Panc1 (cell line): Measurements from ENCODE around the gene SH3BP4. TPM values are rescaled to one million over a fixed set of nuclear protein-coding genes. Genes with fewer than 3 reads are reported as not detected.

Source experiments
- ATAC-seq: fragments of 200-7000 bp; cut with Tn5 transposase; 2 replicates; pipeline ENCODE4 v1.9.1; 2020; ENCODE audit warnings: mild to moderate bottlenecking, moderate library complexity
- BruUV-seq: library from RNA; stranded (reverse); fragments of 400-500 nt; replicated peaks from 2 replicates; lab custom pipeline; 2021; lab: Mats Ljungman, UMichigan
- CTCF ChIA-PET: fragments of 300-600 bp; sonication (Branson Sonifier 250); formaldehyde crosslinking; loops from one replicate; lab custom pipeline; 2022; ENCODE audit warnings: antibody characterized with exemption; lab: Charles Lee
- POLR2A ChIA-PET: fragments of 300-600 bp; sonication (Branson Sonifier 250); formaldehyde crosslinking; loops from one replicate; lab custom pipeline; 2022; ENCODE audit warnings: antibody characterized with exemption; lab: Charles Lee
- DNase-seq: peaks from one replicate; pipeline ENCODE4 v3.0.0-alpha.2; 2010; ENCODE audit warnings: low read depth, low spot score
- H3K27ac ChIP-seq: 2 replicates; pipeline ENCODE4 v1.5.1; 2011; ENCODE audit warnings: mild to moderate bottlenecking, low read length, inconsistent platforms
- H3K27me3 ChIP-seq: fragments of 200-500 bp; sonication (Bioruptor generic); 2 replicates; pipeline ENCODE4 v1.6.0; 2014; ENCODE audit warnings: low read length, inconsistent platforms; ENCODE audit not compliant: control insufficient read depth, insufficient read depth
- H3K36me3 ChIP-seq: fragments of 200-500 bp; sonication (Bioruptor generic); 2 replicates; pipeline ENCODE4 v1.5.1; 2014; ENCODE audit warnings: inconsistent platforms, mild to moderate bottlenecking, low read length, moderate library complexity; ENCODE audit not compliant: control insufficient read depth, insufficient read depth
- H3K4me1 ChIP-seq: 2 replicates; pipeline ENCODE4 v1.5.1; 2011; ENCODE audit warnings: inconsistent platforms, mild to moderate bottlenecking, low read length, moderate library complexity; ENCODE audit not compliant: control insufficient read depth, insufficient read depth
- H3K4me3 ChIP-seq, 2 experiments: 2 replicates each; pipeline ENCODE4 v1.5.1; 2011 to 2012; ENCODE audit warnings: low read depth in 2 of 2, low read length in 2 of 2, mild to moderate bottlenecking in 2 of 2, inconsistent platforms in 1 of 2, moderate library complexity in 1 of 2
- H3K9me3 ChIP-seq: fragments of 200-500 bp; sonication (Bioruptor generic); 2 replicates; pipeline ENCODE4 v1.5.1; 2014; ENCODE audit warnings: low read depth, mild to moderate bottlenecking, inconsistent platforms, low read length, moderate library complexity; ENCODE audit not compliant: control insufficient read depth, insufficient read depth
- POLR2AphosphoS5 ChIP-seq: IDR thresholded peaks from 2 replicates; pipeline ENCODE4 v1.6.1; 2012; ENCODE audit warnings: mild to moderate bottlenecking, low read depth, low read length, moderate library complexity
- SIN3A ChIP-seq: IDR thresholded peaks from 2 replicates; pipeline ENCODE4 v1.6.1; 2012; ENCODE audit warnings: low read depth, mild to moderate bottlenecking, low read length, moderate library complexity, borderline replicate concordance; ENCODE audit not compliant: insufficient read depth
- TCF7L2 ChIP-seq: IDR thresholded peaks from 2 replicates; pipeline ENCODE4 v1.6.1; 2011; ENCODE audit warnings: mild to moderate bottlenecking, low read depth, low read length, inconsistent platforms
- in situ Hi-C: cut with HindIII; loops from 2 replicates; pipeline ENCODE4 v1.10.0; 2016; ENCODE audit warnings: low sequenced_read_pairs, low pct_unique_long_range_greater_than_20kb
- intact Hi-C: fragments of 100-400 bp; cut with micrococcal nuclease; formaldehyde crosslinking; loops from one replicate; pipeline ENCODE4 v1.10.0; 2022; ENCODE audit not compliant: unreplicated experiment
- total RNA-seq: library from RNA; stranded (reverse); gene quantifications from one replicate; pipeline ENCODE4 v1.2.1, GENCODE V29; 2021; ENCODE audit not compliant: unreplicated experiment
- TF ChIP-seq, protein P1 (sequence below): fragments of 450-650 bp; IDR thresholded peaks from 2 replicates; pipeline ENCODE4 v1.5.1; 2017; ENCODE audit warnings: mild to moderate bottlenecking
- TF ChIP-seq, protein P2 (sequence below), 2 experiments: IDR thresholded peaks; 2 replicates each; pipeline ENCODE4 v1.6.1; 2011 to 2012; ENCODE audit warnings: low read depth in 2 of 2, control low read depth in 1 of 2, low read length in 1 of 2, mild to moderate bottlenecking in 1 of 2, moderate library complexity in 1 of 2; ENCODE audit not compliant: insufficient read depth in 1 of 2

The SH3BP4 gene
- total RNA-seq, 1 experiment from 2014 or later: 133 TPM

DNA sequence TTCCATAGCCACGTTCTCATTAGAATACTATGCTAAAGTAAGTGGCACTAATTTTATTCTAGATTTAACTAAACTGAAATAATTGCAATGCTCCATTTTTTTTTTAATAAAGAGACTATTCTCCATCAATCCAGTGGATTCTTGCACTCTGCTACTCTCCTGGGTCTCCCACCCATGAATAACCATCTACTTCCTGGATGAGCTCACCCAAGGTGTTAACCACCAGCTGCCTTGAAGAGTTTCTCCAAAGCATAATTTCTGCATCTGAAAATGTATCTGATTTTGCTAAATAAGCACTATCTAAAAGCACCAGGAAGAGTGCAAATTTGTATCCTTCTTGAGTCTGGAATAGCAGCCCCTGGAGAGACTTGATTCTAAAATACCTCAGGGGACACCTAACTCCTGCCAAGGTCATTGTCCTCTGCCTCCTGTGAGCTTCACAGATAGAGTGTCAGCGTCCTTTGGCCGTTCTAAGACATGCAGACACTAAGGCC, 41.6 kb upstream of the SH3BP4 start:
- no peak overlapping the region for H3K4me3 ChIP-seq
- no peaks in the 10 kb centered on the region for H3K27me3 ChIP-seq
- DNase-seq (no peak), ATAC-seq (no peak)
- intact Hi-C loops (no loop called here), in situ Hi-C loops (no loop called here)
- H3K9me3 ChIP-seq: no peaks in the 10 kb centered on the region
- peaks cover 12% of the 10 kb centered on the region; the same call in 1 of the 2 replicates for H3K4me1 ChIP-seq
- POLR2A ChIA-PET: no interaction called here
- no peak overlapping the region for H3K27ac ChIP-seq
- no TSS peak for BruUV-seq
- CTCF ChIA-PET: no interaction called here
- TF ChIP-seq, protein P1, sequence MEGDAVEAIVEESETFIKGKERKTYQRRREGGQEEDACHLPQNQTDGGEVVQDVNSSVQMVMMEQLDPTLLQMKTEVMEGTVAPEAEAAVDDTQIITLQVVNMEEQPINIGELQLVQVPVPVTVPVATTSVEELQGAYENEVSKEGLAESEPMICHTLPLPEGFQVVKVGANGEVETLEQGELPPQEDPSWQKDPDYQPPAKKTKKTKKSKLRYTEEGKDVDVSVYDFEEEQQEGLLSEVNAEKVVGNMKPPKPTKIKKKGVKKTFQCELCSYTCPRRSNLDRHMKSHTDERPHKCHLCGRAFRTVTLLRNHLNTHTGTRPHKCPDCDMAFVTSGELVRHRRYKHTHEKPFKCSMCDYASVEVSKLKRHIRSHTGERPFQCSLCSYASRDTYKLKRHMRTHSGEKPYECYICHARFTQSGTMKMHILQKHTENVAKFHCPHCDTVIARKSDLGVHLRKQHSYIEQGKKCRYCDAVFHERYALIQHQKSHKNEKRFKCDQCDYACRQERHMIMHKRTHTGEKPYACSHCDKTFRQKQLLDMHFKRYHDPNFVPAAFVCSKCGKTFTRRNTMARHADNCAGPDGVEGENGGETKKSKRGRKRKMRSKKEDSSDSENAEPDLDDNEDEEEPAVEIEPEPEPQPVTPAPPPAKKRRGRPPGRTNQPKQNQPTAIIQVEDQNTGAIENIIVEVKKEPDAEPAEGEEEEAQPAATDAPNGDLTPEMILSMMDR: no peak
- TF ChIP-seq SIN3A (no peak), TCF7L2 (no peak), POLR2AphosphoS5 (no peak)
- TF ChIP-seq, protein P2, sequence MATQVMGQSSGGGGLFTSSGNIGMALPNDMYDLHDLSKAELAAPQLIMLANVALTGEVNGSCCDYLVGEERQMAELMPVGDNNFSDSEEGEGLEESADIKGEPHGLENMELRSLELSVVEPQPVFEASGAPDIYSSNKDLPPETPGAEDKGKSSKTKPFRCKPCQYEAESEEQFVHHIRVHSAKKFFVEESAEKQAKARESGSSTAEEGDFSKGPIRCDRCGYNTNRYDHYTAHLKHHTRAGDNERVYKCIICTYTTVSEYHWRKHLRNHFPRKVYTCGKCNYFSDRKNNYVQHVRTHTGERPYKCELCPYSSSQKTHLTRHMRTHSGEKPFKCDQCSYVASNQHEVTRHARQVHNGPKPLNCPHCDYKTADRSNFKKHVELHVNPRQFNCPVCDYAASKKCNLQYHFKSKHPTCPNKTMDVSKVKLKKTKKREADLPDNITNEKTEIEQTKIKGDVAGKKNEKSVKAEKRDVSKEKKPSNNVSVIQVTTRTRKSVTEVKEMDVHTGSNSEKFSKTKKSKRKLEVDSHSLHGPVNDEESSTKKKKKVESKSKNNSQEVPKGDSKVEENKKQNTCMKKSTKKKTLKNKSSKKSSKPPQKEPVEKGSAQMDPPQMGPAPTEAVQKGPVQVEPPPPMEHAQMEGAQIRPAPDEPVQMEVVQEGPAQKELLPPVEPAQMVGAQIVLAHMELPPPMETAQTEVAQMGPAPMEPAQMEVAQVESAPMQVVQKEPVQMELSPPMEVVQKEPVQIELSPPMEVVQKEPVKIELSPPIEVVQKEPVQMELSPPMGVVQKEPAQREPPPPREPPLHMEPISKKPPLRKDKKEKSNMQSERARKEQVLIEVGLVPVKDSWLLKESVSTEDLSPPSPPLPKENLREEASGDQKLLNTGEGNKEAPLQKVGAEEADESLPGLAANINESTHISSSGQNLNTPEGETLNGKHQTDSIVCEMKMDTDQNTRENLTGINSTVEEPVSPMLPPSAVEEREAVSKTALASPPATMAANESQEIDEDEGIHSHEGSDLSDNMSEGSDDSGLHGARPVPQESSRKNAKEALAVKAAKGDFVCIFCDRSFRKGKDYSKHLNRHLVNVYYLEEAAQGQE (IDR thresholded peaks at IDR 0.05; ENCODE audit: insufficient read depth in 1 of 2, low read depth in 2 of 2, low read length in 1 of 2): no peak
- no peaks in the 10 kb centered on the region for H3K36me3 ChIP-seq

DNA sequence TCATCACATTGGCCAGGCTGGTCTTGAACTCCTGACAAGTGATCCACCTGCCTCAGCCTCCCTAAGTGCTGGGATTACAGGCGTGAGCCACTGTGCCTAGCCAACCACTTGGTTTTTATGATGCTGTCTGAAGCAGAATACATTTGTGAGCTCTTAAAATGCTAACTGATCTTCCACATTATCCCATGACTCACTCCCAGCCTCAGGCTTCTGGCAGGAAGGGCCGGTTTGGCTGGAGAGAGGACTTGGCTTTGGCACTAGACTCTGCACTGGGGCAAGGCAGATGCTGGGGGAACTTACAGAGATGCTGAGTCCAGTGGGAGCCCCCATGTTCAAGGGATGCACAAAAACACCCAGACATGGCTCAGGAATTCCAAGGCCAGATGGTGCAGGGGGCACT, 40.5 kb upstream of the SH3BP4 start:
- intact Hi-C loops (no loop called here), in situ Hi-C loops (no loop called here)
- peak; percentile 83 for ATAC-seq
- DNase-seq: no peak
- TF ChIP-seq POLR2AphosphoS5 (no peak), TCF7L2 (no peak), SIN3A (no peak)
- TF ChIP-seq, protein P2 (IDR thresholded peaks at IDR 0.05; ENCODE audit: insufficient read depth in 1 of 2, low read depth in 2 of 2, low read length in 1 of 2): no peak
- TF ChIP-seq, protein P1: no peak
- POLR2A ChIA-PET: interaction anchor here (0.5 kb wide), 1 partner anchor 232 kb away, joined by 3 read pairs; no protein-coding TSS in a partner anchor
- H3K27ac ChIP-seq: peak overlapping the region; percentile 66
- peaks cover 12% of the 10 kb centered on the region; the same call in 1 of the 2 replicates for H3K4me1 ChIP-seq
- CTCF ChIA-PET: no interaction called here
- BruUV-seq: no TSS peak
- H3K27me3 ChIP-seq: no peaks in the 10 kb centered on the region
- no peaks in the 10 kb centered on the region for H3K9me3 ChIP-seq
- no peak overlapping the region for H3K4me3 ChIP-seq
- no peaks in the 10 kb centered on the region for H3K36me3 ChIP-seq
